WTC11 (cell line): ENCODE measurements around the gene DHFR. TPM values are rescaled to one million over a fixed set of nuclear protein-coding genes. Genes with fewer than 3 reads are reported as not detected.

ENCODE experiments used
- ATAC-seq: fragments of 200-7000 bp; cut with Tn5 transposase; 2 replicates; pipeline ENCODE4 v1.10.0; 2021; ENCODE audit warnings: mild to moderate bottlenecking, moderate library complexity
- CTCF ChIA-PET: fragments of 300-600 bp; sonication (Branson Sonifier 250); formaldehyde crosslinking; loops from one replicate; lab custom pipeline; 2021; ENCODE audit warnings: antibody characterized with exemption; lab: Charles Lee
- POLR2A ChIA-PET: fragments of 350-600 bp; sonication (Branson Sonifier 250); formaldehyde crosslinking; loops from one replicate; lab custom pipeline; 2021; ENCODE audit warnings: antibody characterized with exemption; lab: Charles Lee
- DNase-seq: peaks from one replicate; pipeline ENCODE4 v3.0.0; 2021; ENCODE audit warnings: low spot score
- H3K27ac Mint-ChIP-seq: 2 replicates; pipeline ENCODE4 v1.8.0; 2021; ENCODE audit warnings: mixed read lengths
- H3K27me3 Mint-ChIP-seq: 2 replicates; pipeline ENCODE4 v1.8.0; 2021; ENCODE audit warnings: low read depth, mild to moderate bottlenecking, moderate library complexity, mixed read lengths
- H3K36me3 Mint-ChIP-seq: 2 replicates; pipeline ENCODE4 v1.8.0; 2021; ENCODE audit warnings: mixed read lengths
- H3K4me1 Mint-ChIP-seq: 2 replicates; pipeline ENCODE4 v1.8.0; 2022; ENCODE audit warnings: mixed read lengths
- H3K4me3 Mint-ChIP-seq: 2 replicates; pipeline ENCODE4 v1.8.0; 2021; ENCODE audit warnings: mild to moderate bottlenecking, moderate library complexity, mixed read lengths
- H3K9me3 Mint-ChIP-seq: 2 replicates; pipeline ENCODE4 v1.8.0; 2021; ENCODE audit warnings: mixed read lengths
- ATF1 ChIP-seq: sonication (generic); formaldehyde crosslinking; IDR thresholded peaks from 2 replicates; pipeline ENCODE4 v1.8.1; 2023; ENCODE audit warnings: mild to moderate bottlenecking, moderate library complexity, missing genetic modification reagents
- CREM ChIP-seq: sonication (generic); formaldehyde crosslinking; IDR thresholded peaks from 2 replicates; pipeline ENCODE4 v1.8.1; 2022; ENCODE audit warnings: mild to moderate bottlenecking, missing genetic modification reagents, moderate library complexity
- ETV6 ChIP-seq: sonication (generic); formaldehyde crosslinking; IDR thresholded peaks from 2 replicates; pipeline ENCODE4 v1.8.1; 2022; ENCODE audit warnings: mild to moderate bottlenecking, missing genetic modification reagents
- FOXP1 ChIP-seq: sonication (generic); formaldehyde crosslinking; IDR thresholded peaks from 2 replicates; pipeline ENCODE4 v1.8.0; 2022; ENCODE audit warnings: missing genetic modification reagents, mild to moderate bottlenecking, moderate library complexity, borderline replicate concordance
- GABPB1 ChIP-seq: sonication (generic); formaldehyde crosslinking; IDR thresholded peaks from 2 replicates; pipeline ENCODE4 v1.8.1; 2023; ENCODE audit warnings: mild to moderate bottlenecking, missing genetic modification reagents
- GRHL2 ChIP-seq: fragments of 250-450 bp; sonication (Bioruptor Pico); IDR thresholded peaks from 2 replicates; pipeline ENCODE4 v1.8.0; 2022; ENCODE audit warnings: mild to moderate bottlenecking, moderate library complexity; ENCODE audit not compliant: insufficient replicate concordance, severe bottlenecking
- KAT7 ChIP-seq: sonication (generic); formaldehyde crosslinking; IDR thresholded peaks from 2 replicates; pipeline ENCODE4 v1.8.1; 2023; ENCODE audit warnings: missing genetic modification reagents, mild to moderate bottlenecking, borderline replicate concordance
- MXD4 ChIP-seq: fragments of 250-450 bp; sonication (Bioruptor Pico); IDR thresholded peaks from 2 replicates; pipeline ENCODE4 v1.8.0; 2021; ENCODE audit warnings: mild to moderate bottlenecking, moderate library complexity, borderline replicate concordance
- NFYB ChIP-seq: sonication (generic); formaldehyde crosslinking; conservative IDR thresholded peaks from 2 replicates; pipeline ENCODE4 v1.8.0; 2022; ENCODE audit warnings: low read depth, missing genetic modification reagents
- NR2C2 ChIP-seq: sonication (generic); formaldehyde crosslinking; IDR thresholded peaks from 2 replicates; pipeline ENCODE4 v1.8.0; 2022; ENCODE audit warnings: mild to moderate bottlenecking, missing genetic modification reagents
- SMAD3 ChIP-seq: sonication (generic); formaldehyde crosslinking; IDR thresholded peaks from 2 replicates; pipeline ENCODE4 v1.8.0; 2022; ENCODE audit warnings: missing genetic modification reagents, mild to moderate bottlenecking, borderline replicate concordance
- TP53 ChIP-seq: sonication (generic); formaldehyde crosslinking; IDR thresholded peaks from 2 replicates; pipeline ENCODE4 v1.8.1; 2023; ENCODE audit warnings: mild to moderate bottlenecking, missing genetic modification reagents
- ZMAT4 ChIP-seq: fragments of 250-450 bp; sonication (Bioruptor Pico); IDR thresholded peaks from 2 replicates; pipeline ENCODE4 v1.9.0; 2021; ENCODE audit warnings: mild to moderate bottlenecking
- ZNF396 ChIP-seq: fragments of 250-450 bp; sonication (Bioruptor Pico); IDR thresholded peaks from 2 replicates; pipeline ENCODE4 v1.8.0; 2021; ENCODE audit warnings: mild to moderate bottlenecking, moderate library complexity, borderline replicate concordance
- ZNF423 ChIP-seq: fragments of 250-450 bp; sonication (Bioruptor Pico); IDR thresholded peaks from 2 replicates; pipeline ENCODE4 v2.1.2; 2022; ENCODE audit warnings: mild to moderate bottlenecking, moderate library complexity
- ZNF512 ChIP-seq: sonication (generic); formaldehyde crosslinking; IDR thresholded peaks from 2 replicates; pipeline ENCODE4 v1.8.1; 2022; ENCODE audit warnings: missing genetic modification reagents, borderline replicate concordance
- total RNA-seq: library from RNA; stranded (reverse); gene quantifications from 3 replicates; pipeline ENCODE4 v1.2.3, GENCODE V29; 2021
- TF ChIP-seq, protein P1 (sequence below): sonication (generic); formaldehyde crosslinking; IDR thresholded peaks from 2 replicates; pipeline ENCODE4 v1.8.0; 2023; ENCODE audit warnings: mild to moderate bottlenecking, missing genetic modification reagents
- TF ChIP-seq, protein P2 (sequence below): sonication (generic); formaldehyde crosslinking; IDR thresholded peaks from 2 replicates; pipeline ENCODE4 v1.8.1; 2022; ENCODE audit warnings: low read depth, missing genetic modification reagents, borderline replicate concordance
- TF ChIP-seq, protein P3 (sequence below): fragments of 200-600 bp; IDR thresholded peaks from 2 replicates; pipeline ENCODE4 v1.8.0; 2022; ENCODE audit warnings: antibody characterized with exemption
- TF ChIP-seq, protein P4 (sequence below): sonication (generic); formaldehyde crosslinking; IDR thresholded peaks from 2 replicates; pipeline ENCODE4 v1.8.0; 2022; ENCODE audit warnings: mild to moderate bottlenecking, missing genetic modification reagents
- TF ChIP-seq, protein P5 (sequence below): sonication (generic); formaldehyde crosslinking; IDR thresholded peaks from 2 replicates; pipeline ENCODE4 v1.8.0; 2022; ENCODE audit warnings: mild to moderate bottlenecking, missing genetic modification reagents

The DHFR gene
- total RNA-seq, 1 experiment from 2014 or later = 68.0 TPM

DNA sequence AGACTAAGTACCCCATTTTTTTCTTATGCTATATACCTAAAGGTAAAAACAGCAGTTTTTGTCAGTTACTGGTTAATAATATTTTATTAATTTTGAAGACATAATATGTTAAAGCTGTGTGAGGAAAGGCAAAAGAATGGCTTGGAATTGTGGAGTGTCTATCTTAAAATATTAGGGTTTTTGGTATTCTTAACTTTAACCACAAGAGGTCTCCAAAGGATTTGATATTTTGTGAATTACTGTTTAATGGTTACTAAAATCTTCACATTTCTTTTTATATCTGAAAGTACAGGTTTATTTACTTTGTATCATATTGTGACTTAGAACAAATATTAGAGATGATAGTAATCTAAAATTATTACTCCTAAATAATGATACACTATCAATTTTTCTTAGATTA, 32.0 kb upstream of the DHFR start (continued):
- TF ChIP-seq, protein P1, sequence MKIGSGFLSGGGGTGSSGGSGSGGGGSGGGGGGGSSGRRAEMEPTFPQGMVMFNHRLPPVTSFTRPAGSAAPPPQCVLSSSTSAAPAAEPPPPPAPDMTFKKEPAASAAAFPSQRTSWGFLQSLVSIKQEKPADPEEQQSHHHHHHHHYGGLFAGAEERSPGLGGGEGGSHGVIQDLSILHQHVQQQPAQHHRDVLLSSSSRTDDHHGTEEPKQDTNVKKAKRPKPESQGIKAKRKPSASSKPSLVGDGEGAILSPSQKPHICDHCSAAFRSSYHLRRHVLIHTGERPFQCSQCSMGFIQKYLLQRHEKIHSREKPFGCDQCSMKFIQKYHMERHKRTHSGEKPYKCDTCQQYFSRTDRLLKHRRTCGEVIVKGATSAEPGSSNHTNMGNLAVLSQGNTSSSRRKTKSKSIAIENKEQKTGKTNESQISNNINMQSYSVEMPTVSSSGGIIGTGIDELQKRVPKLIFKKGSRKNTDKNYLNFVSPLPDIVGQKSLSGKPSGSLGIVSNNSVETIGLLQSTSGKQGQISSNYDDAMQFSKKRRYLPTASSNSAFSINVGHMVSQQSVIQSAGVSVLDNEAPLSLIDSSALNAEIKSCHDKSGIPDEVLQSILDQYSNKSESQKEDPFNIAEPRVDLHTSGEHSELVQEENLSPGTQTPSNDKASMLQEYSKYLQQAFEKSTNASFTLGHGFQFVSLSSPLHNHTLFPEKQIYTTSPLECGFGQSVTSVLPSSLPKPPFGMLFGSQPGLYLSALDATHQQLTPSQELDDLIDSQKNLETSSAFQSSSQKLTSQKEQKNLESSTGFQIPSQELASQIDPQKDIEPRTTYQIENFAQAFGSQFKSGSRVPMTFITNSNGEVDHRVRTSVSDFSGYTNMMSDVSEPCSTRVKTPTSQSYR (CRISPR knock-in tag) = no peak
- TF ChIP-seq ZNF512 (CRISPR knock-in tag) (no peak), ETV6 (CRISPR knock-in tag) (no peak), NFYB (no peak), ZMAT4 (CRISPR knock-in tag) (no peak)

GRCh38 chr5:80676706-80677105, 21.9 kb upstream of the DHFR start:
- CTCF ChIA-PET = interaction anchor here (0.6 kb wide), 1 partner anchor 307 kb away, joined by 3 read pairs; no protein-coding TSS in a partner anchor

DNA sequence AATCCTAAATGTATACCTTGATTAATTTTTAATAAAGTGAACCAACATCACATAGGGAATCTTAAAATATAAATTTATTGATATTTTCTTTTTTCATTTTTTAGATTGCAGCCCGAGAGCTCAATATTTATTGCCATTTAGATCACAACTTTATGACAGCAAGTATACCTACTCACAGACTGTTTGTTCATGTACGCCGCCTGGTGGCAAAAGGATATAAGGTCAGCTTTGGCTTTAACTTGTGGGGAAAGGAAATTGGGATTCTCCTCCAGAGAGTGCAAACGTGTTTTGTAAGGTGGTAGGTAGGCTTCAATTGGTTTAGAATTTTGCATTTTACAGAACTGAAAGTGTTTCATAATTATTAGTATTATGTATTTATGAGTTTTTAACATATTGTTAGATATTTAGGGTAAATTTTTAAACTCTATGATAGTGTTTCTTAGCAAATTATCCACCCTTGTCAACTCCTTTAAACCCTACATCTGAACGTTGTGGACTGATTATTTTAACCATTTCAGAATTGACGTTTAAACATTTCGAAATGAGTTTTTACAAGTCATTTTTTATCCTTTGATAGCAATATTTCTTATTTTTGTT, 17.5 kb upstream of the DHFR start:
- ChIA-PET CTCF (interaction anchor here (0.6 to 2.0 kb wide), 12 partner anchors 15 to 605 kb away, joined by 3 to 16 read pairs (median 4); partner anchors contain the start of genes DHFR, FAM151B, MSH3 and ZFYVE16), POLR2A (no interaction called here)
- DNase-seq (peak; percentile 80), ATAC-seq (peak; percentile 79)
- 0 out of 2 replicates have a peak overlapping the region, but pooled peaks have one; percentile 72 for H3K27ac Mint-ChIP-seq
- peaks cover 5% of the 10 kb centered on the region; the same call in 1 of the 2 replicates for H3K4me1 Mint-ChIP-seq
- peaks cover 40% of the 10 kb centered on the region for H3K36me3 Mint-ChIP-seq
- no peaks in the 10 kb centered on the region; the same call in 1 of the 2 replicates for H3K27me3 Mint-ChIP-seq
- H3K4me3 Mint-ChIP-seq = no peak overlapping the region
- no peaks in the 10 kb centered on the region for H3K9me3 Mint-ChIP-seq
- TF ChIP-seq, protein P2, sequence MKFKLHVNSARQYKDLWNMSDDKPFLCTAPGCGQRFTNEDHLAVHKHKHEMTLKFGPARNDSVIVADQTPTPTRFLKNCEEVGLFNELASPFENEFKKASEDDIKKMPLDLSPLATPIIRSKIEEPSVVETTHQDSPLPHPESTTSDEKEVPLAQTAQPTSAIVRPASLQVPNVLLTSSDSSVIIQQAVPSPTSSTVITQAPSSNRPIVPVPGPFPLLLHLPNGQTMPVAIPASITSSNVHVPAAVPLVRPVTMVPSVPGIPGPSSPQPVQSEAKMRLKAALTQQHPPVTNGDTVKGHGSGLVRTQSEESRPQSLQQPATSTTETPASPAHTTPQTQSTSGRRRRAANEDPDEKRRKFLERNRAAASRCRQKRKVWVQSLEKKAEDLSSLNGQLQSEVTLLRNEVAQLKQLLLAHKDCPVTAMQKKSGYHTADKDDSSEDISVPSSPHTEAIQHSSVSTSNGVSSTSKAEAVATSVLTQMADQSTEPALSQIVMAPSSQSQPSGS (CRISPR knock-in tag) = no peak
- TF ChIP-seq NR2C2 = no peak
- TF ChIP-seq FOXP1 (CRISPR knock-in tag) = no peak
- TF ChIP-seq, protein P3, sequence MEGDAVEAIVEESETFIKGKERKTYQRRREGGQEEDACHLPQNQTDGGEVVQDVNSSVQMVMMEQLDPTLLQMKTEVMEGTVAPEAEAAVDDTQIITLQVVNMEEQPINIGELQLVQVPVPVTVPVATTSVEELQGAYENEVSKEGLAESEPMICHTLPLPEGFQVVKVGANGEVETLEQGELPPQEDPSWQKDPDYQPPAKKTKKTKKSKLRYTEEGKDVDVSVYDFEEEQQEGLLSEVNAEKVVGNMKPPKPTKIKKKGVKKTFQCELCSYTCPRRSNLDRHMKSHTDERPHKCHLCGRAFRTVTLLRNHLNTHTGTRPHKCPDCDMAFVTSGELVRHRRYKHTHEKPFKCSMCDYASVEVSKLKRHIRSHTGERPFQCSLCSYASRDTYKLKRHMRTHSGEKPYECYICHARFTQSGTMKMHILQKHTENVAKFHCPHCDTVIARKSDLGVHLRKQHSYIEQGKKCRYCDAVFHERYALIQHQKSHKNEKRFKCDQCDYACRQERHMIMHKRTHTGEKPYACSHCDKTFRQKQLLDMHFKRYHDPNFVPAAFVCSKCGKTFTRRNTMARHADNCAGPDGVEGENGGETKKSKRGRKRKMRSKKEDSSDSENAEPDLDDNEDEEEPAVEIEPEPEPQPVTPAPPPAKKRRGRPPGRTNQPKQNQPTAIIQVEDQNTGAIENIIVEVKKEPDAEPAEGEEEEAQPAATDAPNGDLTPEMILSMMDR = peak; percentile 74
- no peak for TF ChIP-seq NFYB
- TF ChIP-seq GABPB1 (CRISPR knock-in tag) = no peak

More at GRCh38 chr5:80676706-80677105, 21.9 kb upstream of the DHFR start:
- H3K27me3 Mint-ChIP-seq = no peaks in the 10 kb centered on the region
- ATAC-seq (no peak), DNase-seq (no peak)
- TF ChIP-seq, protein P3 = no peak
- TF ChIP-seq CREM (CRISPR knock-in tag) = no peak
- TF ChIP-seq SMAD3 (CRISPR knock-in tag) = no peak
- TF ChIP-seq ATF1 (CRISPR knock-in tag) = no peak
- TF ChIP-seq NR2C2 = no peak
- no peak for TF ChIP-seq GRHL2 (CRISPR knock-in tag)
- TF ChIP-seq KAT7 (CRISPR knock-in tag) = no peak
- TF ChIP-seq ZNF396 (CRISPR knock-in tag) = no peak
- TF ChIP-seq TP53 (CRISPR knock-in tag) = no peak
- TF ChIP-seq, protein P4, sequence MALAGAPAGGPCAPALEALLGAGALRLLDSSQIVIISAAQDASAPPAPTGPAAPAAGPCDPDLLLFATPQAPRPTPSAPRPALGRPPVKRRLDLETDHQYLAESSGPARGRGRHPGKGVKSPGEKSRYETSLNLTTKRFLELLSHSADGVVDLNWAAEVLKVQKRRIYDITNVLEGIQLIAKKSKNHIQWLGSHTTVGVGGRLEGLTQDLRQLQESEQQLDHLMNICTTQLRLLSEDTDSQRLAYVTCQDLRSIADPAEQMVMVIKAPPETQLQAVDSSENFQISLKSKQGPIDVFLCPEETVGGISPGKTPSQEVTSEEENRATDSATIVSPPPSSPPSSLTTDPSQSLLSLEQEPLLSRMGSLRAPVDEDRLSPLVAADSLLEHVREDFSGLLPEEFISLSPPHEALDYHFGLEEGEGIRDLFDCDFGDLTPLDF (CRISPR knock-in tag) = no peak
- TF ChIP-seq MXD4 (CRISPR knock-in tag) = no peak
- TF ChIP-seq, protein P5, sequence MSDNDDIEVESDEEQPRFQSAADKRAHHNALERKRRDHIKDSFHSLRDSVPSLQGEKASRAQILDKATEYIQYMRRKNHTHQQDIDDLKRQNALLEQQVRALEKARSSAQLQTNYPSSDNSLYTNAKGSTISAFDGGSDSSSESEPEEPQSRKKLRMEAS (CRISPR knock-in tag) = no peak
- no peak for TF ChIP-seq ZNF423
- POLR2A ChIA-PET = interaction anchor here (0.7 kb wide), 1 partner anchor 13 kb away, joined by 3 read pairs; no protein-coding TSS in a partner anchor
- peaks cover 30% of the 10 kb centered on the region for H3K36me3 Mint-ChIP-seq
- H3K27ac Mint-ChIP-seq = no peak overlapping the region
- no peaks in the 10 kb centered on the region for H3K4me1 Mint-ChIP-seq
- no peak overlapping the region for H3K4me3 Mint-ChIP-seq
- no peaks in the 10 kb centered on the region for H3K9me3 Mint-ChIP-seq
